Measurements from ENCODE around the gene EXOC3L1. TPM values are rescaled to one million over a fixed set of nuclear protein-coding genes. Genes with fewer than 3 reads are reported as not detected.

EXOC3L1 gene
- total and polyA plus RNA-seq, 2 of the 13 experiments (the other 11 are each of a cell fraction or from before 2014, with no cell fraction given), result 0.12 TPM; not detected in 1

- TF ChIP-seq PAF1 (CRISPR knock-in tag; IDR thresholded peaks at IDR 0.05), result no peak
- TF ChIP-seq JUNB (CRISPR knock-in tag; IDR thresholded peaks at IDR 0.05; ENCODE audit: borderline replicate concordance), result no peak
- TF ChIP-seq ETV6 (CRISPR knock-in tag; conservative IDR thresholded peaks at IDR 0.05), result peak; percentile 60; the same call in 1 of the 2 replicates
- no peak for TF ChIP-seq ZNF549 (CRISPR knock-in tag; IDR thresholded peaks at IDR 0.05)
- TF ChIP-seq ZNF235 (CRISPR knock-in tag; IDR thresholded peaks at IDR 0.05; ENCODE audit: borderline replicate concordance), result no peak
- no peak for TF ChIP-seq MTA3 (CRISPR knock-in tag; IDR thresholded peaks at IDR 0.05)
- no peak for TF ChIP-seq TRIM22 (IDR thresholded peaks at IDR 0.05)
- TF ChIP-seq MAFG (CRISPR knock-in tag; IDR thresholded peaks at IDR 0.05), result no peak
- no peak for TF ChIP-seq ZBTB2 (CRISPR knock-in tag; IDR thresholded peaks at IDR 0.05; ENCODE audit: low read depth)
- no peak for TF ChIP-seq ZNF234 (CRISPR knock-in tag; conservative IDR thresholded peaks at IDR 0.05)
- peak; percentile 88 for TF ChIP-seq TBX2 (CRISPR knock-in tag; IDR thresholded peaks at IDR 0.05; ENCODE audit: borderline replicate concordance)
- peak; percentile 77 for TF ChIP-seq ZBTB38 (CRISPR knock-in tag; IDR thresholded peaks at IDR 0.05)
- 0 out of 2 replicates have a peak, but pooled peaks have one; percentile 25 for TF ChIP-seq ZNF441 (CRISPR knock-in tag; IDR thresholded peaks at IDR 0.05; ENCODE audit: borderline replicate concordance)
- TF ChIP-seq SALL2 (CRISPR knock-in tag; IDR thresholded peaks at IDR 0.05), result 0 out of 2 replicates have a peak, but pooled peaks have one; percentile 48
- no peak for TF ChIP-seq GRHL1 (CRISPR knock-in tag; conservative IDR thresholded peaks at IDR 0.05)
- no peak for TF ChIP-seq TRIM24 (CRISPR knock-in tag; IDR thresholded peaks at IDR 0.05)
- TF ChIP-seq NFIB (CRISPR knock-in tag; IDR thresholded peaks at IDR 0.05; ENCODE audit: borderline replicate concordance), result no peak
- TF ChIP-seq NFAT5 (CRISPR knock-in tag; IDR thresholded peaks at IDR 0.05), result no peak
- peak; percentile 74; the same call in 1 of the 2 replicates for TF ChIP-seq ZNF772 (CRISPR knock-in tag; IDR thresholded peaks at IDR 0.05)
Observed at GRCh38 chr16:67177743-67178699, 11.9 kb downstream of the EXOC3L1 start (continued).

Data from HepG2 (cell line).